Measurements from ENCODE around the gene ADGRG2. TPM values are rescaled to one million over a fixed set of nuclear protein-coding genes. Genes with fewer than 3 reads are reported as not detected.
A peak's percentile ranks its signal among the peaks of the same experiment; 100 is the strongest.

ADGRG2 gene
- total RNA-seq, 2 donors from 2014 or later, result 5.9 to 9.4 TPM

DNA sequence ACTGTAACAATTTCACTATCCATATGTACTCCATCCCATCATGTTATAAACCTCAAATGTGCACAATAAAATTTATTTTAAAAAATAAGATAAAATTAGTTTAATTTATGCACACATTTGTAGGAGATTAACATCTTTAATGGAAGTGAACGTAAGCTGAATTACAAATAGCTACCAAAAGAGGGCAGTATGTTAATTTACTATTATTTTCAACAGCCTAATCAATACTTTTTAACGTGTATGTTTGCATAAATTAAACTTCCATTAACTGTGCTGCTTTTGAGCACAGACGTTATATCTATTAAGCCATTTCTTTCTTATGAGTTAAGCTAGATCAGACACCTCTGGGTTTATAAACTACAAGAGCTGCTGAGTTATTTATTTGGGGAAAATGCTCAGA, 81.9 kb downstream of the ADGRG2 start:
- Mint-ChIP-seq H3K4me3 (no peak overlapping the region), H3K9me3 (peaks cover 38% of the 10 kb centered on the region), H3K27me3 (ENCODE audit: insufficient read depth) (no peaks in the 10 kb centered on the region), H3K4me1 (no peaks in the 10 kb centered on the region), H3K36me3 (ENCODE audit: low read depth) (no peaks in the 10 kb centered on the region), H3K27ac (no peak overlapping the region)
- Histone ChIP-seq H3K27me3 (ENCODE audit: control insufficient read depth, insufficient read depth, low read length, poor library complexity, severe bottlenecking) (no peaks in the 10 kb centered on the region), H3K9me3 (ENCODE audit: control insufficient read depth, low read length) (no peaks in the 10 kb centered on the region), H3K9ac (ENCODE audit: extremely low read depth, low read length, poor library complexity, severe bottlenecking) (no peak overlapping the region), H3K4me3 (ENCODE audit: low read length) (no peak overlapping the region), H3K27ac (ENCODE audit: low read depth, low read length) (no peak overlapping the region), H3K36me3 (ENCODE audit: control insufficient read depth, insufficient read depth, low read length) (no peaks in the 10 kb centered on the region), H3K4me1 (ENCODE audit: control insufficient read depth, insufficient read depth, low read length) (no peaks in the 10 kb centered on the region)
- TF ChIP-seq, protein P1, sequence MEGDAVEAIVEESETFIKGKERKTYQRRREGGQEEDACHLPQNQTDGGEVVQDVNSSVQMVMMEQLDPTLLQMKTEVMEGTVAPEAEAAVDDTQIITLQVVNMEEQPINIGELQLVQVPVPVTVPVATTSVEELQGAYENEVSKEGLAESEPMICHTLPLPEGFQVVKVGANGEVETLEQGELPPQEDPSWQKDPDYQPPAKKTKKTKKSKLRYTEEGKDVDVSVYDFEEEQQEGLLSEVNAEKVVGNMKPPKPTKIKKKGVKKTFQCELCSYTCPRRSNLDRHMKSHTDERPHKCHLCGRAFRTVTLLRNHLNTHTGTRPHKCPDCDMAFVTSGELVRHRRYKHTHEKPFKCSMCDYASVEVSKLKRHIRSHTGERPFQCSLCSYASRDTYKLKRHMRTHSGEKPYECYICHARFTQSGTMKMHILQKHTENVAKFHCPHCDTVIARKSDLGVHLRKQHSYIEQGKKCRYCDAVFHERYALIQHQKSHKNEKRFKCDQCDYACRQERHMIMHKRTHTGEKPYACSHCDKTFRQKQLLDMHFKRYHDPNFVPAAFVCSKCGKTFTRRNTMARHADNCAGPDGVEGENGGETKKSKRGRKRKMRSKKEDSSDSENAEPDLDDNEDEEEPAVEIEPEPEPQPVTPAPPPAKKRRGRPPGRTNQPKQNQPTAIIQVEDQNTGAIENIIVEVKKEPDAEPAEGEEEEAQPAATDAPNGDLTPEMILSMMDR (conservative IDR thresholded peaks at IDR 0.05), result peak; percentile 74
- WGBS, 2 experiments (ENCODE audit: insufficient coverage in 1 of 2, insufficient read length in 1 of 2), result no CpG with 5 or more reads among the region's 3 CpGs
- DNase-seq, result no peak

DNA sequence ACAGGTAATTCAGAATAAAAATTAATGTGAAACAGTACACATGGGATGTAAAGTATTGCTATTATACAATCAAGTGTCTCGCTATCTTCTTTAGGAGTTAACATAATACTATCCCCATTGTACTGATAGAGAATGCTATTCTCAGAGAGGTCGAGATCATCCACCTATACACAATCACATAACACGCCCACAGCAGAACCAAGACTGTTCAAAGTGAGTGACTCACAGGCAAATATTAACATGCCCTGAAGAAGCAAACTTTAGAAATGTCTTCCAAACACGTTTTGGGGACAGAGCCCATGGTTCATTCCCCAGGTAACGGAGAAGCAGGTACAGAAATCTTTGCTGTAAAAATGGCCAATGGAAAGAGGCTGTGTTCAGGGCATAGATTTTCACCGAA, 88.2 kb downstream of the ADGRG2 start:
- Histone ChIP-seq H3K36me3 (ENCODE audit: control insufficient read depth, insufficient read depth, low read length) (no peaks in the 10 kb centered on the region), H3K4me1 (ENCODE audit: control insufficient read depth, insufficient read depth, low read length) (no peaks in the 10 kb centered on the region), H3K4me3 (ENCODE audit: low read length) (no peak overlapping the region), H3K27ac (ENCODE audit: low read depth, low read length) (no peak overlapping the region), H3K27me3 (ENCODE audit: control insufficient read depth, insufficient read depth, low read length, poor library complexity, severe bottlenecking) (no peaks in the 10 kb centered on the region), H3K9me3 (ENCODE audit: control insufficient read depth, low read length) (no peaks in the 10 kb centered on the region), H3K9ac (ENCODE audit: extremely low read depth, low read length, poor library complexity, severe bottlenecking) (no peak overlapping the region)
- Mint-ChIP-seq H3K9me3 (peaks cover 31% of the 10 kb centered on the region), H3K4me1 (no peaks in the 10 kb centered on the region), H3K4me3 (no peak overlapping the region), H3K36me3 (ENCODE audit: low read depth) (peaks cover 4% of the 10 kb centered on the region), H3K27ac (no peak overlapping the region), H3K27me3 (ENCODE audit: insufficient read depth) (no peaks in the 10 kb centered on the region)
- 95% methylated on average over 6 of the region's 6 CpGs; no CpG with 5 or more reads in 1 of the 2 experiments for WGBS, 2 experiments (ENCODE audit: insufficient coverage in 1 of 2, insufficient read length in 1 of 2)
- no peak for DNase-seq
- TF ChIP-seq, protein P1 (conservative IDR thresholded peaks at IDR 0.05), result no peak

DNA sequence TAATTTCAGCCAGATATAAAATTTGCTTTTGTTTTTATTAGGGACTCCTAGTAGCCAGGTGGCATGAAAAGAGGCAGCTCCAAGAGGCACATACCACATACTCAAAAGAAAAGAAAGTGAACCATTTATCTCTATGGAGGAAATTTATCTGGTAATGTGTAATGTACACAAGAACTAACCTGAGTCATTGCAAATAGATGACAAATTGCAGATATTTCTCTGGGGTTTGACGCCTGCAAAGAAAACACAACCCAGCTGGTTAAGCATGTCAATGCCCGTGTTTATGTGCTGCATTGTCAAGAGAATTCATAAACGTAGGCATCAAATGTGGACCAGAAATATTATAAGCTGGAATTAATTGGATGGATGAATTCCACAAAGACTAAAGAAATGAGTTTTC, 91.5 kb downstream of the ADGRG2 start:
- H3K27ac ChIP-seq (ENCODE audit: low read depth, low read length), result no peak overlapping the region
- H3K27me3 ChIP-seq (ENCODE audit: control insufficient read depth, insufficient read depth, low read length, poor library complexity, severe bottlenecking), result no peaks in the 10 kb centered on the region
- 90% methylated on average over 3 of the region's 3 CpGs; no CpG with 5 or more reads in 1 of the 2 experiments for WGBS, 2 experiments (ENCODE audit: insufficient coverage in 1 of 2, insufficient read length in 1 of 2)
- H3K9me3 ChIP-seq (ENCODE audit: control insufficient read depth, low read length), result no peaks in the 10 kb centered on the region
- H3K36me3 ChIP-seq (ENCODE audit: control insufficient read depth, insufficient read depth, low read length), result no peaks in the 10 kb centered on the region
- TF ChIP-seq, protein P1 (conservative IDR thresholded peaks at IDR 0.05), result no peak
- peaks cover 41% of the 10 kb centered on the region for H3K9me3 Mint-ChIP-seq
- no peak for DNase-seq
- no peaks in the 10 kb centered on the region for H3K27me3 Mint-ChIP-seq (ENCODE audit: insufficient read depth)
- no peaks in the 10 kb centered on the region for H3K4me1 Mint-ChIP-seq
- no peak overlapping the region for H3K27ac Mint-ChIP-seq
- H3K4me3 Mint-ChIP-seq, result no peak overlapping the region
- H3K4me1 ChIP-seq (ENCODE audit: control insufficient read depth, insufficient read depth, low read length), result no peaks in the 10 kb centered on the region
- H3K9ac ChIP-seq (ENCODE audit: extremely low read depth, low read length, poor library complexity, severe bottlenecking), result no peak overlapping the region
- peaks cover 6% of the 10 kb centered on the region for H3K36me3 Mint-ChIP-seq (ENCODE audit: low read depth)
- H3K4me3 ChIP-seq (ENCODE audit: low read length), result no peak overlapping the region

Measured in endodermal cell (in vitro differentiated cells).